ENCODE data around the gene DLL1. TPM values are rescaled to one million over a fixed set of nuclear protein-coding genes. Genes with fewer than 3 reads are reported as not detected.

The DLL1 gene
- total RNA-seq, 4 donors from 2014 or later: 8.7 to 24.3 (median 19.2) TPM

DNA sequence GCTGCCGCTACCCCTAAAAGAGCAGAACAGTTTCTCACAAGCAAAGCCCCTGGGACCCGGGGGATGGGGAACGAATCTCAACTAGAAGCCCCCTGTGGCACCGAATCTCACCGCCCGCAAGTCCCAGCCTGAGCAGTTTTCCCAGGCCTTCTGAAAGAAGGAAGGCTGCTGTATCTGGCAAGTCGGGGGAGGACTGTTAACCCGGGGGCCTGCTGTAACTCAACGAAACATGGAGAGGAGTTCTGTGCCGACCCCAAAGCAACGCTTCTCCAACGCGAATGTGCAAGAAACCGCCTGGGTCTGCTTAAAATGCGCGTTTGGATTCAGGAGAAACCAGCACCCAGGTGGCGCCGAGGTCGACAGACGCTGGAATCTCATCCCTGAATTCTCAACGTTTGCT, 34.2 kb downstream of the DLL1 start:
- Histone ChIP-seq H3K27ac (no peak overlapping the region), H3K27me3 (no peaks in the 10 kb centered on the region), H3K36me3 (no peaks in the 10 kb centered on the region), H3K4me1 (no peaks in the 10 kb centered on the region), H3K4me3 (no peak overlapping the region), H3K9me3 (no peaks in the 10 kb centered on the region)
- TF ChIP-seq, protein P1, sequence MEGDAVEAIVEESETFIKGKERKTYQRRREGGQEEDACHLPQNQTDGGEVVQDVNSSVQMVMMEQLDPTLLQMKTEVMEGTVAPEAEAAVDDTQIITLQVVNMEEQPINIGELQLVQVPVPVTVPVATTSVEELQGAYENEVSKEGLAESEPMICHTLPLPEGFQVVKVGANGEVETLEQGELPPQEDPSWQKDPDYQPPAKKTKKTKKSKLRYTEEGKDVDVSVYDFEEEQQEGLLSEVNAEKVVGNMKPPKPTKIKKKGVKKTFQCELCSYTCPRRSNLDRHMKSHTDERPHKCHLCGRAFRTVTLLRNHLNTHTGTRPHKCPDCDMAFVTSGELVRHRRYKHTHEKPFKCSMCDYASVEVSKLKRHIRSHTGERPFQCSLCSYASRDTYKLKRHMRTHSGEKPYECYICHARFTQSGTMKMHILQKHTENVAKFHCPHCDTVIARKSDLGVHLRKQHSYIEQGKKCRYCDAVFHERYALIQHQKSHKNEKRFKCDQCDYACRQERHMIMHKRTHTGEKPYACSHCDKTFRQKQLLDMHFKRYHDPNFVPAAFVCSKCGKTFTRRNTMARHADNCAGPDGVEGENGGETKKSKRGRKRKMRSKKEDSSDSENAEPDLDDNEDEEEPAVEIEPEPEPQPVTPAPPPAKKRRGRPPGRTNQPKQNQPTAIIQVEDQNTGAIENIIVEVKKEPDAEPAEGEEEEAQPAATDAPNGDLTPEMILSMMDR (IDR thresholded peaks at IDR 0.05): no peak
- TF ChIP-seq POLR2A (IDR thresholded peaks at IDR 0.05): no peak
- DNase-seq: no peak
- intact Hi-C loops (cut with DNase I; ENCODE audit: low total_unique reads): no loop called here

DNA sequence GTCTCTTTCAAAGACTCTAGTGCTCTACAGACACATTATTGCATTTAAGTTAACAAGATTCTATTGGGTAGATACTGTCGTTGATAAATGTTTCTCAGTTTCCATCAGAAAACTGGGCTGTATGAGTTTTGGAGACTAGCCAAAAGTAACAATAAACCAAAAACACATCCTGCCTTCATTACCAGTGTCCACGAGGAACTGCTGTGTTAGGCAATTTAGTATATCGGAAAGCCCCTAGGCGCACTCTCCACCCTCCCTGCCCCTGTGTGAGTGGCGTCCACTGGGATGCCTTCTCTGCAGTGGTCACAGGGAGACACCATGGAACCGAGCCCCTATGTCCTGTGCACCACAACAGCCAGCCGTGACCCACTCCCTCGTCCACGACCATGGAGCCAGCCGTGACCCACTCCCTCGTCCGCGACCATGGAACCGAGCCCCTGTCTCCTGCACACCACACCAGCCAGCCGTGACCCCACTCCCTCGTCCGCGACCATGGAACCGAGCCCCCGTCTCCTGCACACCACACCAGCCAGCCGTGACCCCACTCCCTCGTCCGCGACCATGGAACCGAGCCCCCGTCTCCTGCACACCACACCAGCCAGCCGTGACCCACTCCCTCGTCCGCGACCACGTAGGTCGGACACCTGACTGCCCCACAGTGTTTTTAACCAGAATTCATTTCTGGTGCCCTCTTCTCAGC, 35.3 kb downstream of the DLL1 start:
- H3K4me1 ChIP-seq: no peaks in the 10 kb centered on the region
- no peaks in the 10 kb centered on the region for H3K36me3 ChIP-seq
- intact Hi-C loops (cut with DNase I; ENCODE audit: low total_unique reads): no loop called here
- H3K4me3 ChIP-seq: no peak overlapping the region
- no peaks in the 10 kb centered on the region for H3K9me3 ChIP-seq
- no peak for DNase-seq
- H3K27ac ChIP-seq: no peak overlapping the region
- H3K27me3 ChIP-seq: no peaks in the 10 kb centered on the region
- TF ChIP-seq, protein P1 (IDR thresholded peaks at IDR 0.05): no peak
- no peak for TF ChIP-seq POLR2A (IDR thresholded peaks at IDR 0.05)

DNA sequence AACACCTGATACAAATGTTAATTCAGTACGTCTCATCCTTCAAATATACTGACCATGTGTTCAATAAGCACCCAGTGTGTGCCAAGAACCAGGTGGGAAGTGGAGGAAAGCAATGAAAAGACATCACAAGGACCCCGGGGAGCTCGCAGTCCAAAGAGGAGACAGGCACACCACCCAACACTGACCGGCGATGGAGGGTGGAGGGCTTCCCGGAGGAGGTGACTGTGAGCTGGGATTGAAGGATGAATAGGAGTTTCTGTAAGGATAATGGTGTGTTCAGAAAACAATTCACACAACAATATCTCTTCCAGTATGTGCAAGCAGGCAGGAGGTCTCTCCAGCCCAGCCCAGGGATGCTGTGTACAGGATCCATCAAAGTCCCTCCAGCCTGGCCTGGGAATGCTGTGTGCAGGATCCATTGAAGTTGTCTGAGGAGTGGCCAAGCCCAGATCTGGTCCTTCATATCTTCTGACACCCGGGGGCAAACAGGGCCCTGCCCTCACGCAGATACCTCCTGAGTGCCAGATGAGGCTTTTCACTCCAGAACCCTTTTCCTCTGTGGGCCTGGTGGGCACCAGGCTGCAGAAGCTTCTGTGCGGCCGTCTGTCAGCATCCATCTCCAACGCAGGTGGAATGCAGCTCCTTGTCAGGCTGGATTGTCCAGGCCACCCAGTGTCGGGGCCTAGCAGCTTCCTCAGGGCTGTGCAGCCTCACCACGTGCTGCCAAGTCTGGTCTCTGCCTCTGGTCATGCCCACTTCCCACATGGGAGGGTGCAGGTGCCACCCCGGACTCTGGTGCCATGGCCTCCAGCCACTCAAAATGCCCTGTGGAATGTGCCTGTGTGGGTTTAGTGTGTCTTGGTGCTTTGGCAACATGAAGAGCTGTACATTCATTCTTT, 36.3 kb downstream of the DLL1 start:
- no peak for DNase-seq
- Histone ChIP-seq H3K9me3 (no peaks in the 10 kb centered on the region), H3K4me1 (no peaks in the 10 kb centered on the region), H3K27me3 (no peaks in the 10 kb centered on the region), H3K36me3 (no peaks in the 10 kb centered on the region), H3K27ac (no peak overlapping the region), H3K4me3 (no peak overlapping the region)
- intact Hi-C loops (cut with DNase I; ENCODE audit: low total_unique reads): no loop called here
- TF ChIP-seq, protein P1 (IDR thresholded peaks at IDR 0.05): no peak
- no peak for TF ChIP-seq POLR2A (IDR thresholded peaks at IDR 0.05)

DNA sequence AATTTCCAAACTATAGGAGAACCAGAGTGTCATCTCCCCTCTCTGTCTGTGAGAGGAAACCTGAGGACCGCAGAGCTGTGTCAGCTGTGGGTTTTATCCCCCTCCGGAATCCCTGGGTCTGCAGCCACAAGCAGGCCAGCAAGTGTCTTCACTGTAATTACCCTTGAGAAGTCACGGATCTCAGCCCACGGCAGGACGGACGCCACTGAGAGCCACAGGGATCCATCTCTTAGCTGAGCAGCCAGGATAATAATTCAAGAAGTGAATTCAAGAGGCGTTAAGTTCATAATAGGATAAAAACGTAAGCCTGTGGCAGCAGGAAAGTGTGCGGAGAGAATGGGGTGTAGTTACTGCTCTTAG, 37.0 kb downstream of the DLL1 start:
- DNase-seq: no peak
- no peak overlapping the region for H3K27ac ChIP-seq
- no peaks in the 10 kb centered on the region for H3K36me3 ChIP-seq
- H3K4me1 ChIP-seq: no peaks in the 10 kb centered on the region
- no peaks in the 10 kb centered on the region for H3K27me3 ChIP-seq
- H3K4me3 ChIP-seq: no peak overlapping the region
- no peak for TF ChIP-seq POLR2A (IDR thresholded peaks at IDR 0.05)
- TF ChIP-seq, protein P1 (IDR thresholded peaks at IDR 0.05): no peak
- intact Hi-C loops (cut with DNase I; ENCODE audit: low total_unique reads): no loop called here
- no peaks in the 10 kb centered on the region for H3K9me3 ChIP-seq

Data from uterus (tissue), 4 donors.